Body of pancreas (tissue), 4 donors: ENCODE data around the gene SENP7.

Source experiments
- CTCF ChIP-seq, 7 experiments: fragments of 450-650 bp in 4 of 7; fragments of 200-600 bp in 3 of 7; sonication (generic) in 3 of 7; IDR thresholded peaks; one replicate each; pipeline ENCODE4 v1.5.1; 2016 to 2019; ENCODE audit warnings: antibody characterized with exemption in 7 of 7
- POLR2A ChIP-seq, 3 donors: fragments of 450-650 bp; IDR thresholded peaks; one replicate each; pipeline ENCODE4 v1.6.1; 2016; ENCODE audit warnings: antibody characterized with exemption in 3 of 3, mild to moderate bottlenecking in 2 of 3

DNA sequence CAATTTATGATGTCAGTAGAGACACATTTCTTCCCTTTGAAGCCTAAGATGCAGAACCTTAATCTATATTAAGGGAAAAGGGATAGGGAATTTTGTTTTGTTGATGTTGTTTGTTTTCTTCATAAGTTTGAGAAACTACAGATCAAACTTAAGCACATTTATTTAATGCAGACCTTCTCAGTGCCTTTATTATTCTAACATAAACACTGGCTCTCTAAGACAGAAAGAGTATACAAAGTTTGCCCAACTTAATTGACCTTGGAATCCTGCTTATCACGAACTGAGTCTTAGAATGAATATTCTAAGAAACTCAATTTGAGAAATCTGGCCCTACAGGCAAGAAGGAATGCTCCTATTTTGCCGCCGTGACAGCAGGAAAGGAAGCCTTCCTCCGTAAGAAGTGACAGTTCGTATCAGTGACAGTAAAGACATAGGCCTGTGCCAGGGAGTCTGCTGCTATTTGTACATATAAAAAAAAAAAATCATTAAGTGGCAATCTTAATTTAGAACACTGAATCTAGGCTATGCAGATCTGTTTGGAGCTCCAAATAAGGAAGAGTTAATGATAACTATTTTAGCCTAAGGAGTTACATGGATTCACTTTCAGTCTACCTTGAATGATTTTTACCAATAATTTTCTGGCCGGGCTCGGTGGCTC lies 183.9 kb downstream of the SENP7 start:
- TF ChIP-seq CTCF (IDR thresholded peaks at IDR 0.05) (no peak), POLR2A (IDR thresholded peaks at IDR 0.05) (no peak)
